Measurements from ENCODE around the gene GPSM3.
"Not testable (repeated sequence)": the region's sequence is repeated elsewhere in the genome, so short reads cannot be mapped to it uniquely, and the experiment has no call there.

The GPSM3 gene

DNA sequence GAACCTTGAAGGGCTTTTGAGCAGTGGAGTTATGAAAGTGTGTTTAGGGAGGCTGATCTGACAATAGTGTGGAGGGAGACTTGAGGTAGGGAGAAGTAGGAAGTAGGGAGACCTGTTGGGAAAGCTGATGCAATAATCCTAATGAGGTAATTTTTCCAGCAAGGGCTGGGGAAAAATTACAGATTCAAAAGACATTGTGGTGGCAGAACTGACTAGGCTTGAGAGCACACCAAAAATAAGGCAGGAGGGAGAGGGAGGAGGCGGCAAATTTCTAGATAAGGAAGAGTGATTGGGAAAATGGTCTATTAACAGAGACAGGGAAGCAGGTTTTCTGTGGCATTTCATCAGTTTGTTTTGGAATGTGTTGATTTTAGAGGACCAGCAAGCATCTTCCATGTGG lies 46.2 kb downstream of the GPSM3 start:
- peaks cover 5% of the 10 kb centered on the region for H3K36me3 Mint-ChIP-seq (ENCODE audit: insufficient read depth)
- H3K4me3 Mint-ChIP-seq: no peak overlapping the region
- H3K9me3 Mint-ChIP-seq: no peaks in the 10 kb centered on the region
- H3K27me3 Mint-ChIP-seq: peaks cover 64% of the 10 kb centered on the region
- ATAC-seq (replicated peaks; ENCODE audit: extremely low read depth, poor library complexity, severe bottlenecking): no peak
- no peak for DNase-seq (ENCODE audit: low spot score in 2 of 2)
- peaks cover 26% of the 10 kb centered on the region for H3K4me1 Mint-ChIP-seq
- H3K27ac Mint-ChIP-seq (ENCODE audit: low read depth): no peak overlapping the region

DNA sequence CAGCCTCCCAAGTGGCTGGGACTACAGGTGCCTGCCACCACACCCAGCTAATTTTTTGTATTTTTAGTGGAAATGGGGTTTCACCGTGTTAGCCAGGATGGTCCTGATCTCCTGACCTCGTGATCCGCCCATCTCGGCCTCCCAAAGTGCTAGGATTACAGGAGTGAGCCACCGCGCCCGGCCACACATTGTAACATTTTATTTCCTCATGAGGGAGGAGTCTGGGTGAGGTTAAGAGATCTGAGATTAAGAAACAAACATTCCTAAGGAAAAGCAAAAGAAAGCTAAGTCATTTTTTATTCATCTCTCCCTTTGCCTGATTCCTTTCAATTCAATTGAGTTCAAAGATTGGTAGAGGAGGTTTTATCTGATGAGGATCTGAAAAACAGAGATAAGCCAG lies 48.2 kb downstream of the GPSM3 start:
- not testable (repeated sequence) for H3K36me3 Mint-ChIP-seq (ENCODE audit: insufficient read depth); ATAC-seq (replicated peaks; ENCODE audit: extremely low read depth, poor library complexity, severe bottlenecking); H3K9me3 Mint-ChIP-seq; H3K27ac Mint-ChIP-seq (ENCODE audit: low read depth); H3K4me3 Mint-ChIP-seq; DNase-seq (ENCODE audit: low spot score in 2 of 2)
- Mint-ChIP-seq H3K27me3 (peaks cover 43% of the 10 kb centered on the region), H3K4me1 (peaks cover 20% of the 10 kb centered on the region)

All from central memory CD8-positive, alpha-beta T cell (primary cell).